H9 (cell line): ENCODE measurements around the gene FAM177B. TPM values are rescaled to one million over a fixed set of nuclear protein-coding genes. Genes with fewer than 3 reads are reported as not detected.

Source experiments
- DNase-seq: peaks from one replicate; pipeline ENCODE4 v3.0.0-alpha.2; 2017
- H2AFZ ChIP-seq: one replicate; pipeline ENCODE4 v1.6.1; 2013; ENCODE audit warnings: mild to moderate bottlenecking, low read length, control low read depth, moderate library complexity
- H2AK5ac ChIP-seq: 2 replicates; pipeline ENCODE4 v1.6.1; 2013; ENCODE audit warnings: low read length, control low read depth, mixed read lengths; ENCODE audit not compliant: insufficient read length
- H2BK120ac ChIP-seq: one replicate; pipeline ENCODE4 v1.6.1; 2013; ENCODE audit warnings: low read depth, mild to moderate bottlenecking, low read length, control low read depth, inconsistent platforms; ENCODE audit not compliant: poor library complexity, severe bottlenecking
- H2BK12ac ChIP-seq: 2 replicates; pipeline ENCODE4 v1.6.1; 2013; ENCODE audit warnings: low read length, control low read depth, mixed read lengths, low read depth; ENCODE audit not compliant: insufficient read length
- H2BK15ac ChIP-seq: 2 replicates; pipeline ENCODE4 v1.6.1; 2013; ENCODE audit warnings: low read depth, low read length, control low read depth
- H2BK20ac ChIP-seq: one replicate; pipeline ENCODE4 v1.6.1; 2013; ENCODE audit warnings: low read depth, mild to moderate bottlenecking, low read length, control low read depth, inconsistent platforms; ENCODE audit not compliant: poor library complexity, severe bottlenecking
- H2BK5ac ChIP-seq: 2 replicates; pipeline ENCODE4 v1.6.1; 2013; ENCODE audit warnings: low read length, control low read depth, mixed read lengths; ENCODE audit not compliant: insufficient read length
- H3K14ac ChIP-seq: 2 replicates; pipeline ENCODE4 v1.6.1; 2013; ENCODE audit warnings: low read length, control low read depth; ENCODE audit not compliant: insufficient read depth
- H3K18ac ChIP-seq: 2 replicates; pipeline ENCODE4 v1.6.1; 2013; ENCODE audit warnings: low read depth, mild to moderate bottlenecking, mixed read lengths, low read length, control low read depth; ENCODE audit not compliant: insufficient read length
- H3K23ac ChIP-seq: 2 replicates; pipeline ENCODE4 v1.6.1; 2013; ENCODE audit warnings: low read length, control low read depth, mixed read lengths, low read depth; ENCODE audit not compliant: insufficient read length
- H3K23me2 ChIP-seq: 2 replicates; pipeline ENCODE4 v1.6.1; 2013; ENCODE audit warnings: low read depth, mild to moderate bottlenecking, mixed read lengths, low read length, control low read depth; ENCODE audit not compliant: insufficient read length, poor library complexity, severe bottlenecking
- H3K27ac ChIP-seq: 2 replicates; pipeline ENCODE4 v1.5.1; 2013; ENCODE audit warnings: low read length, control low read depth, mixed read lengths, low read depth; ENCODE audit not compliant: insufficient read length
- H3K27me3 ChIP-seq: 2 replicates; pipeline ENCODE4 v1.6.1; 2013; ENCODE audit warnings: low read length, control low read depth, inconsistent platforms; ENCODE audit not compliant: insufficient read depth
- H3K4ac ChIP-seq: 2 replicates; pipeline ENCODE4 v1.6.1; 2013; ENCODE audit warnings: low read depth, mild to moderate bottlenecking, control low read depth, inconsistent platforms, low read length, moderate library complexity
- H3K4me1 ChIP-seq: 2 replicates; pipeline ENCODE4 v1.6.1; 2013; ENCODE audit warnings: low read length, control low read depth, inconsistent platforms; ENCODE audit not compliant: insufficient read depth
- H3K4me2 ChIP-seq: 2 replicates; pipeline ENCODE4 v1.6.1; 2013; ENCODE audit warnings: low read length, control low read depth, mixed read lengths; ENCODE audit not compliant: insufficient read length, insufficient read depth
- H3K56ac ChIP-seq: 2 replicates; pipeline ENCODE4 v1.6.1; 2013; ENCODE audit warnings: low read depth, mild to moderate bottlenecking, mixed read lengths, low read length, control low read depth; ENCODE audit not compliant: insufficient read length
- H3K79me1 ChIP-seq: 2 replicates; pipeline ENCODE4 v1.6.1; 2013; ENCODE audit warnings: low read depth, mild to moderate bottlenecking, moderate library complexity, low read length, control low read depth, inconsistent platforms; ENCODE audit not compliant: insufficient read depth, poor library complexity, severe bottlenecking
- H3K79me2 ChIP-seq: 2 replicates; pipeline ENCODE4 v1.6.1; 2013; ENCODE audit warnings: low read length, control low read depth, inconsistent platforms; ENCODE audit not compliant: insufficient read depth
- H3K9ac ChIP-seq: 2 replicates; pipeline ENCODE4 v1.6.1; 2013; ENCODE audit warnings: low read length, control low read depth, mixed read lengths; ENCODE audit not compliant: insufficient read length; ENCODE audit errors: extremely low read depth
- H3K9me3 ChIP-seq: one replicate; pipeline ENCODE4 v1.6.1; 2013; ENCODE audit warnings: low read depth, low read length, inconsistent platforms; ENCODE audit not compliant: control insufficient read depth
- H3T11ph ChIP-seq: one replicate; pipeline ENCODE4 v1.6.1; 2013; ENCODE audit warnings: mild to moderate bottlenecking, low read length, control low read depth, inconsistent platforms
- H4K20me1 ChIP-seq: one replicate; pipeline ENCODE4 v1.6.1; 2013; ENCODE audit not compliant: control insufficient read depth, insufficient read length, insufficient read depth
- H4K5ac ChIP-seq: 2 replicates; pipeline ENCODE4 v1.6.1; 2013; ENCODE audit warnings: low read depth, mild to moderate bottlenecking, mixed read lengths, low read length, control low read depth; ENCODE audit not compliant: insufficient read length
- H4K8ac ChIP-seq: replicated peaks from 2 replicates; pipeline ENCODE4 v1.6.1; 2013; ENCODE audit warnings: low read length, control low read depth, mixed read lengths, low read depth; ENCODE audit not compliant: insufficient read length
- H4K91ac ChIP-seq: 2 replicates; pipeline ENCODE4 v1.6.1; 2013; ENCODE audit warnings: low read depth, mild to moderate bottlenecking, moderate library complexity, mixed read lengths, low read length, control low read depth; ENCODE audit not compliant: insufficient read length
- H3K27ac Mint-ChIP-seq, 3 experiments: 2 replicates in 2 of 3; 3 replicates in 1 of 3; pipeline ENCODE4 v1.8.0; 2020 to 2021; ENCODE audit warnings: mixed read lengths in 3 of 3, mild to moderate bottlenecking in 1 of 3, moderate library complexity in 1 of 3
- H3K27me3 Mint-ChIP-seq: 2 replicates; pipeline ENCODE4 v1.8.0; 2021; ENCODE audit warnings: low read depth, mild to moderate bottlenecking, moderate library complexity, mixed read lengths
- H3K36me3 Mint-ChIP-seq, 3 experiments: 2 replicates in 2 of 3; 3 replicates in 1 of 3; pipeline ENCODE4 v1.8.0; 2020 to 2021; ENCODE audit warnings: low read depth in 3 of 3, mixed read lengths in 3 of 3; ENCODE audit not compliant: insufficient read depth in 1 of 3
- H3K4me1 Mint-ChIP-seq, 2 experiments: 2 replicates each; pipeline ENCODE4 v1.8.0; 2020; ENCODE audit warnings: mixed read lengths in 2 of 2
- H3K4me3 Mint-ChIP-seq, 2 experiments: 2 replicates in 1 of 2; 3 replicates in 1 of 2; pipeline ENCODE4 v1.8.0; 2020 to 2021; ENCODE audit warnings: mild to moderate bottlenecking in 2 of 2, mixed read lengths in 2 of 2, moderate library complexity in 1 of 2
- H3K9me3 Mint-ChIP-seq, 2 experiments: 2 replicates in 1 of 2; 3 replicates in 1 of 2; pipeline ENCODE4 v1.8.0; 2020; ENCODE audit warnings: mild to moderate bottlenecking in 2 of 2, mixed read lengths in 2 of 2, moderate library complexity in 1 of 2
- WGBS: extraction: QIAGEN DNeasy Blood & Tissue Kit; methylation state at CpG from one replicate; pipeline ENCODE4 v1.1.7; 2013; ENCODE audit warnings: missing lambda C conversion rate, low lambda C conversion rate, mixed read lengths; ENCODE audit not compliant: insufficient read length; ENCODE audit errors: extremely low coverage; 5-methylcytosine and 5-hydroxymethylcytosine counted together
- total RNA-seq: library from RNA; stranded (reverse); gene quantifications from 2 replicates; pipeline ENCODE4 v1.2.1, GENCODE V29; 2021
- TF ChIP-seq, protein P1 (sequence below): fragments of 200-600 bp; sonication (generic); conservative IDR thresholded peaks from 3 replicates; pipeline ENCODE4 v1.8.0; 2021; ENCODE audit warnings: antibody characterized with exemption, mild to moderate bottlenecking

Gene FAM177B
- total RNA-seq, 1 experiment from 2014 or later: not detected

GRCh38 chr1:222751255-222751654, 14.3 kb downstream of the FAM177B start:
- whole genome bisulfite sequencing: no CpG with 5 or more reads among the region's 3 CpGs
- H3K9ac ChIP-seq: no peak overlapping the region
- Mint-ChIP-seq H3K4me1 (no peaks in the 10 kb centered on the region), H3K27me3 (peaks cover 4% of the 10 kb centered on the region; the same call in 1 of the 2 replicates), H3K9me3 (no peaks in the 10 kb centered on the region), H3K27ac (no peak overlapping the region), H3K4me3 (no peak overlapping the region), H3K36me3 (no peaks in the 10 kb centered on the region)
- no peak overlapping the region for H4K5ac ChIP-seq
- H2BK5ac ChIP-seq: no peak overlapping the region
- H3K4ac ChIP-seq: no peak overlapping the region
- no peak overlapping the region for H3K27ac ChIP-seq
- TF ChIP-seq, protein P1, sequence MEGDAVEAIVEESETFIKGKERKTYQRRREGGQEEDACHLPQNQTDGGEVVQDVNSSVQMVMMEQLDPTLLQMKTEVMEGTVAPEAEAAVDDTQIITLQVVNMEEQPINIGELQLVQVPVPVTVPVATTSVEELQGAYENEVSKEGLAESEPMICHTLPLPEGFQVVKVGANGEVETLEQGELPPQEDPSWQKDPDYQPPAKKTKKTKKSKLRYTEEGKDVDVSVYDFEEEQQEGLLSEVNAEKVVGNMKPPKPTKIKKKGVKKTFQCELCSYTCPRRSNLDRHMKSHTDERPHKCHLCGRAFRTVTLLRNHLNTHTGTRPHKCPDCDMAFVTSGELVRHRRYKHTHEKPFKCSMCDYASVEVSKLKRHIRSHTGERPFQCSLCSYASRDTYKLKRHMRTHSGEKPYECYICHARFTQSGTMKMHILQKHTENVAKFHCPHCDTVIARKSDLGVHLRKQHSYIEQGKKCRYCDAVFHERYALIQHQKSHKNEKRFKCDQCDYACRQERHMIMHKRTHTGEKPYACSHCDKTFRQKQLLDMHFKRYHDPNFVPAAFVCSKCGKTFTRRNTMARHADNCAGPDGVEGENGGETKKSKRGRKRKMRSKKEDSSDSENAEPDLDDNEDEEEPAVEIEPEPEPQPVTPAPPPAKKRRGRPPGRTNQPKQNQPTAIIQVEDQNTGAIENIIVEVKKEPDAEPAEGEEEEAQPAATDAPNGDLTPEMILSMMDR: no peak
- no peak overlapping the region for H3K18ac ChIP-seq
- no peaks in the 10 kb centered on the region for H3K79me1 ChIP-seq
- H3K14ac ChIP-seq: no peak overlapping the region
- H3K23ac ChIP-seq: no peak overlapping the region
- H4K8ac ChIP-seq: no peak overlapping the region
- no peaks in the 10 kb centered on the region for H4K20me1 ChIP-seq
- H3K4me1 ChIP-seq: no peaks in the 10 kb centered on the region
- no peak overlapping the region for H2BK120ac ChIP-seq
- H3K27me3 ChIP-seq: no peaks in the 10 kb centered on the region
- H3K4me2 ChIP-seq: no peak overlapping the region
- no peaks in the 10 kb centered on the region for H3K23me2 ChIP-seq
- no peaks in the 10 kb centered on the region for H3K9me3 ChIP-seq
- H3T11ph ChIP-seq: no peak overlapping the region
- no peak overlapping the region for H4K91ac ChIP-seq
- H2AK5ac ChIP-seq: no peak overlapping the region
- no peak overlapping the region for H3K56ac ChIP-seq
- DNase-seq: no peak
- no peaks in the 10 kb centered on the region for H3K79me2 ChIP-seq
- H2BK20ac ChIP-seq: no peak overlapping the region
- H2BK15ac ChIP-seq: no peak overlapping the region
- H2BK12ac ChIP-seq: no peak overlapping the region
- H2AFZ ChIP-seq: no peak overlapping the region
